Upper lobe of left lung (tissue), 4 donors: ENCODE measurements around the gene ZDHHC20.

Experiments used
- EP300 ChIP-seq, 4 donors: sonication (generic); formaldehyde crosslinking; IDR thresholded peaks; one replicate each; pipeline ENCODE4 v1.5.1; 2017; ENCODE audit warnings: antibody characterized with exemption in 4 of 4, control low read depth in 2 of 4
- POLR2A ChIP-seq, 4 donors: fragments of 450-650 bp; IDR thresholded peaks; one replicate each; pipeline ENCODE4 v1.5.1; 2016 to 2017; ENCODE audit warnings: antibody characterized with exemption in 4 of 4, mild to moderate bottlenecking in 2 of 4
- POLR2AphosphoS5 ChIP-seq, 2 donors: sonication (generic); formaldehyde crosslinking; IDR thresholded peaks; one replicate each; pipeline ENCODE4 v1.5.1; 2017; ENCODE audit warnings: antibody characterized with exemption in 2 of 2
- TF ChIP-seq, protein P1 (sequence below), 6 experiments: fragments of 450-650 bp in 4 of 6; fragments of 200-600 bp in 2 of 6; sonication (generic) in 2 of 6; IDR thresholded peaks; one replicate each; pipeline ENCODE4 v1.5.1; 2016 to 2019; ENCODE audit warnings: antibody characterized with exemption in 6 of 6

DNA sequence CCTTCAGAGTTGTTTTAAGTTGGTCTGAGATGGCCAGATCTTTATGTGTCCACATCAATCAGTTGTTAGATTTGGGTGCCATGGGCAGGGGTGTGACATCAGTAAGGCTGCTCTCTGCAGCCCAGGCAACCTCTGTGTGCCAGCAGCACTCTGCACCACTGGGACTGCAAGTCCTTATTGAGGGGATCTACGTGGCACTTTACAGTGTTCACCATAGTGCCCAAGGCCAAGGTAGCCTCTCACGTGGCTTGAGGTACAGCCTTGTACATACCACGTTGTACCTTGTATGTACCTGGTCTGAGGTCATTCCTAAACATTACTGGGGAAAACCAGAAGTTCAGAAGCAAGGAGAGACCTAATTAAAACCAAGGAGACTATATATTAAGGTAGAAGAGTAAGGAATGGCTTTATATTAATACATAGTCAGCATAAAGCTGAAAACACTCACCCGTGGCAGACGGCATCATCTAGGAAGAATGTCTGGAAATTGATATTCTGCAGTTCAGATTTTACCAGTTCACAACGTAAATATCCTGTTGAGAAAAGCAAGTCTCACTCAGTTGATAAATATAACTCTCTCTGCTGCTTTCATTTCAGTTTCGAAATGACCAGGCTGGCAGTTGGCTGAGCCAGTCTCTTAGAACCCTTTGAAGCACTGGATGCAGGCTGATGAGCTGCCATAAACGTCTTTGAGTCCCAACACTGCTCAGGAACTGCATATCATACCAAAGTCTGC, 128.8 kb downstream of the ZDHHC20 start:
- TF ChIP-seq POLR2A (IDR thresholded peaks at IDR 0.05): no peak
- TF ChIP-seq, protein P1, sequence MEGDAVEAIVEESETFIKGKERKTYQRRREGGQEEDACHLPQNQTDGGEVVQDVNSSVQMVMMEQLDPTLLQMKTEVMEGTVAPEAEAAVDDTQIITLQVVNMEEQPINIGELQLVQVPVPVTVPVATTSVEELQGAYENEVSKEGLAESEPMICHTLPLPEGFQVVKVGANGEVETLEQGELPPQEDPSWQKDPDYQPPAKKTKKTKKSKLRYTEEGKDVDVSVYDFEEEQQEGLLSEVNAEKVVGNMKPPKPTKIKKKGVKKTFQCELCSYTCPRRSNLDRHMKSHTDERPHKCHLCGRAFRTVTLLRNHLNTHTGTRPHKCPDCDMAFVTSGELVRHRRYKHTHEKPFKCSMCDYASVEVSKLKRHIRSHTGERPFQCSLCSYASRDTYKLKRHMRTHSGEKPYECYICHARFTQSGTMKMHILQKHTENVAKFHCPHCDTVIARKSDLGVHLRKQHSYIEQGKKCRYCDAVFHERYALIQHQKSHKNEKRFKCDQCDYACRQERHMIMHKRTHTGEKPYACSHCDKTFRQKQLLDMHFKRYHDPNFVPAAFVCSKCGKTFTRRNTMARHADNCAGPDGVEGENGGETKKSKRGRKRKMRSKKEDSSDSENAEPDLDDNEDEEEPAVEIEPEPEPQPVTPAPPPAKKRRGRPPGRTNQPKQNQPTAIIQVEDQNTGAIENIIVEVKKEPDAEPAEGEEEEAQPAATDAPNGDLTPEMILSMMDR (IDR thresholded peaks at IDR 0.05): no peak
- no peak for TF ChIP-seq EP300 (IDR thresholded peaks at IDR 0.05)
- TF ChIP-seq POLR2AphosphoS5 (IDR thresholded peaks at IDR 0.05): no peak
